GM18499 (cell line): ENCODE results near the gene GNMT.
"Not testable (repeated sequence)": the region's sequence is repeated elsewhere in the genome, so short reads cannot be mapped to it uniquely, and the experiment has no call there.

Experiments used
- ATAC-seq: cut with Tn5 transposase; IDR thresholded peaks from one replicate; pipeline ENCODE4 v1.9.1; 2021; ENCODE audit warnings: moderate number of reproducible peaks; ENCODE audit not compliant: insufficient read depth, unreplicated experiment

GNMT gene

DNA sequence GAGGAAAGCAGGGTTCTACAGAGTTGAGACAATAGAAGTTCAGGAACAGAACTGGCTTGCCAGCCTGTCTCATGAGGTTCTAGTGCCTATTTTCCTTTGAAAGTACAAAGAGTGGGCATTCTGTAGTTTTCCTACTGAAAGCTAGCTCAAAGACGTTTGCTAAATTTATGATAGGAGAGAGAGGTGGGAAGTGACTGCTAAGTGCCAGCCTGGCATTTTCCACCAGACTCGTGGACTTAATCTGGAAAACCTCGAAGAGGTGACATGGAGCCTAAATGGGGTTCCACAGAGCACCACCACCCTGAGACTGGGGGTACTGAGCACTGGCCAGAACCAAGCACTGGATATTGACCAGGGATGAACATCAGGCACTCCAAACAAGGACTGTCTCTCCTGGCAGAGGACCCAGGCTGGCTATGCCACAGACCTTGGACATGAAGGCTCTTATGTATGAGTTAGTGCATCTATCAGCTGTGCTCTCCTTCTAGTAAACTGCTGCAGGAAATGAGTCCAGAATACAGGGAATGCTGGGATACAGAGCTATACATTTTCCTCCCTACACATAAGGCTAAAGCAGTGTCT is 11.3 kb downstream of the GNMT start:
- no peak for ATAC-seq

- no peak for ATAC-seq
Measured at GRCh38 chr6:42973926-42974325, 13.4 kb downstream of the GNMT start.

DNA sequence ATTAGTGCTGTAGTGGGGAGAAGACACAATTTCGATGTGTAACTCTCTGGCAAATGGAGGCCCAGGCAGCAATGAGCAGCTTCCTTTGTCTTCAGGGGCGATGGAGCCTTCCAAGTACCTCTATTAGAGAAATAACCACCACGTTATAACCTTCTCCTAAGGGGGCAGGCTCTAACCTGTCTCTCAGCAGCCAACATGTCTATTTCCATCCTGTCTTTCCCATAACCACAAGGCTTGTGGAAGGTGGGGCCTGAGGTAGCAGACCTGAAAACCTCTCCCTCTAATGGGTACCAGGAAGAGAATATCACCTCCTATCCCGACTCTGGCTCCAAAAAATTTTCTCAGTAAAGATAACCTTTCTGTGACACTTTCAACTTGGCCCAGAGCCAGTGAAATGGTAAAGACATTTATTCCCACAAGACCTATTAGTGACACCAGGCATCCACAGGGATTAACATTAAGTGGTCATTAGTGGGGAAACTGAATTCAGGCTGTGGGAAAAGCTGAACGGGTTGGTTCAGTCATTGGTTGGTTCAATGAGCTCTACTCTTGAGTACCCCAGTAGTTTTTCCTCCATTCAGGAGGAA is 14.5 kb downstream of the GNMT start:
- no peak for ATAC-seq

- no peak for ATAC-seq
Measured at GRCh38 chr6:42978487-42978838, 17.9 kb downstream of the GNMT start.

- ATAC-seq, result no peak
Measured at GRCh38 chr6:42978839-42979522, 18.4 kb downstream of the GNMT start, which contains the start of gene PEX6. PEX6 (minus strand) TSS chr6:42979181; CDS start chr6:42979150, 31 bp downstream.

DNA sequence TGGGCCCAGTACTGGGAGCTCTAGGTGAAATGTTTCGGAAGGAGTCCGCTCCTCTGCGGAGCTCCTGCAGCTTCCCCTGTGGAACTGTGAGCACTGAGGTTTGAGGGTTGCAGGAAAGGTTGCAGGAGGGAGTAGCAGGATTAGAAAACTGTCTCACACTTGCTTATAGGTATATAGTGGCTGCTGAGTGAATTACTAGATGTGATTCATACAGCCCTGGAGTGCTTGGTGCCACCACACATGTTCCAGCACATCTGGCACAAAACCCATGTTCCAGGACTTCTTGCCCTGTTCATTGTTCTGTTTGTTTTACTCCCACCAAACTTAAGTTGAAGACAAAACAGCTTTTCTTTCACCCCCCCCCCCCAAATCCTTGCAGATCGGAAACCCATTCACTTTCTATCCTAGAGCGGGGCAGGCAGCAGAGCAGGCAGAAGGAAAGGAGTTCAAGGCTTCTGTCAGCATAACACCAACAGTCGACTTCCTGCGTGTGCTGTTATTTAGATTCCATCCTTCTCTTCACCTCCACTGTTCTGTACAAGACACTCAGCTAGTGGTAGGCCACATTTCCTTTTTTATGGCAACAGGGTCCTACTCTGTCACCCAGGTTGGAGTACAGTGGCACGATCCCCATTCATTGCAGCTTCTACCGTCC is 19.1 kb downstream of the GNMT start:
- ATAC-seq, result no peak

GRCh38 chr6:42981836-42982235 is 21.3 kb downstream of the GNMT start:
- ATAC-seq, result no peak

GRCh38 chr6:42984001-42984923 is 23.7 kb downstream of the GNMT start, which contains the start of gene PPP2R5D:
PPP2R5D (plus strand) TSS chr6:42984570; CDS start chr6:42984678, 108 bp downstream.
- peak; percentile 89 for ATAC-seq

DNA sequence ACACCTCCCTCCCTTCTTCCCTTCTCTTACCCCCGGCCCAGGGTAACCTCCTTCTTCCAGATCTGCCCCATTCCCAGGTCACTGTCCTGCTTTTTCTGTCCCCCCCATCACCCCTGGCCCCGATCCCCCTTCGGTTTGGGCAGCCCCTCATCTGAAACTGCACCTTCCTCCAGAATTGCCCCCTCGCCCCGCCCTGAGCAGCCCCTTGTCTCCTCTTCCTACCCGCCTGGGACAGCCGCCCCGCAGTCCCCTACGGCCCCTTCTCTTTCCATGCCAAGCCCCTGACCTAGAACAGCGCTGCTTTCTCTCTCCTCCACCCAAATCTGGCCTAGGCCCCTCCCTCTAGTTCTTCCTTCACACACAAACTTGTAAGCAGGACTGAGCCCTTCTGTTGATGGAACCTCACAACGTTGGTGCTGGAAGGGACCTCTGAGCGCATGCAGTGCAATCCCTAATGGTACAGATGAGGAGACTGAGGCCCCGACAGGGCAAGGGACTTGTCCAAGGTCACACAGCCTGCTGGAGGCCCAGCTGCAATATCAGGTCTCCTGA is 24.4 kb downstream of the GNMT start:
- no peak for ATAC-seq

DNA sequence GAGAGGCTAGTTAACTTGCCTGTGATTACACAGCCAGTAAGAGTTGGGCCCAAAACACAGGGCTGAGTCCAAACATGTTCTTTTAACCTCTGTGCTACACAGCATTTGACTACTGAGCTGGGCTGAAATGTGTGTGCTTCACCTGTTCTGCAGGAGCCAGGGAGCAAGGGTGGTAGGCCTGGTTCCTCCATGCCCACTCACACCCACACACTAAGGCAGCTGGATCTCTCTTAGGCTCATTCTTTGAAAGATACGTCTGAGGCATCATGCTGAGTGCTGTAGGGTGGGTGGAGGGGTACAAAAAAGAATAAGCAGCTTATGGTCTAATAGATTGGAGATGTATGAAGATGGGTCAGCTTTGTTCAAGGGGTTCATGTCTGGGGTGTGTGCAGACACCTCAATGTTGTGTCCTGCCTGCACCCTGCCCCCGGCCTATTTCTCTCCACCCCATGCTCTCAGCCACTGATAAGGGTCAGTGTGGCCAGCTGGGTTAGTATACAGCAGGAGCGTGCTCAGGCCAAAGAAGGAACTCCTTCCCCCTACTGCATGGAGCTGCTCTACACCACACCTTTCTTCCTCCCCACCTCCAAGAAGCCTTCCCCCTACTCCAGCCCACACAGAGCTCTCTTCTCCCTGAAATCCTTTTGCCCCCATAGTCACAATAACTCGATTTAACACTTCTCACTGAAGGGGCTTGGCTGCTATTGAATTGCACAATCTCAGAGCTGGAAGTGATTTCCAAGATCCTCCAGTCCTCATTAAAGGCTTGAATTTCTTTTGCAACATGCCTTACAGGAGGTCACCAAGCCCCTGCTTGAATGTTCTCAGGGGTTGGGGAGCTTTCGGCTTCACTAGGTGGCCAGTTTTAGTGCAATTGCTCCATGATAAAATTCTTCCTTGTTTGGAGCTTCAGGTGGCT is 27.2 kb downstream of the GNMT start:
- ATAC-seq, result no peak

DNA sequence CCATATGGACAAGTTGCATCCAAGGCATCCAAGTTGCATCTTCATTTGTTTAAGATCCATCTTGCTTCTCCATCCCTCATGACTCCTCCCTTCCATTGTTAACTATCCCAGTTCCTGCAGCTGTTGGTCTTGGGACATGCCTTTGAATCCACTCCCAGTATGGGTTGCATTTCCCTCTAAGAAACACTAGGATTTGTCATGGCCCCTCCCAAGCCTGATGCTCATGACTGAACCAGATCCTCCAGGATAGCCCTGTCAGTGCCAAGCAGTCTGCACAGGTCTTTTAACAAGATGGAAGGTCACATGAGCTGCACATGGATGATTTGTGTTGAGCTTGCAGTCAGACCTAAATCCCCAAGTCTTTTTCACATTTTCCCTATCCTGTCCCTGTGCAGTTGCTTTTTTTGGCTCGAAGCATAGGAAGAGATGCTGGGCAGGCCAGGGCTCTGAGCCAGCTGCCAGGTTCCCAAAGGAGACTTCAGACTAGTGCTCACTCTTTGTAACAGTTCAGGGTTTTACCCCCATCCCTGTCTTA is 28.0 kb downstream of the GNMT start:
- ATAC-seq, result no peak

DNA sequence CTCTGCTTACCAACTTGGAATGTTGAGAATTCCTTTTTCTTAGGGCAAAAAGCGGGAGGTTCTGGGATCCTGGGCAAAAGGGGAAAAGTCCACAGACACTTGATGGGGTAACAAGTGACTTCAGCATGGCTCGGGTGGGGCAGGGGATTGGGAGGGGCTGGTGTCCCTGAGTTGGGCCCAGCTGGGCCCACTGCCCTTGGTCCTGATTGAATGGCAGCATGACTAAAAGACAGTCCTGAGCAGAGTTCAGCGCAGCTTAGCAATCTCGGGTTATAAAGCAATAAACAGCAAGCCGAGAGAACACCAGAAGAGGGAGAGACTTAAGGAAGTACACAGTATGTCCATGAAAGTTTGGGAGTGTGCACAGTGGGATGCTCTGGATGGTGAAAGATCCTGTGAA is 29.4 kb downstream of the GNMT start:
- no peak for ATAC-seq

GRCh38 chr6:42993445-42993844 is 32.9 kb downstream of the GNMT start:
- no peak for ATAC-seq

GRCh38 chr6:42996513-42996912 is 36.0 kb downstream of the GNMT start:
- no peak for ATAC-seq

GRCh38 chr6:42998205-42998604 is 37.7 kb downstream of the GNMT start:
- ATAC-seq, result not testable (repeated sequence)

DNA sequence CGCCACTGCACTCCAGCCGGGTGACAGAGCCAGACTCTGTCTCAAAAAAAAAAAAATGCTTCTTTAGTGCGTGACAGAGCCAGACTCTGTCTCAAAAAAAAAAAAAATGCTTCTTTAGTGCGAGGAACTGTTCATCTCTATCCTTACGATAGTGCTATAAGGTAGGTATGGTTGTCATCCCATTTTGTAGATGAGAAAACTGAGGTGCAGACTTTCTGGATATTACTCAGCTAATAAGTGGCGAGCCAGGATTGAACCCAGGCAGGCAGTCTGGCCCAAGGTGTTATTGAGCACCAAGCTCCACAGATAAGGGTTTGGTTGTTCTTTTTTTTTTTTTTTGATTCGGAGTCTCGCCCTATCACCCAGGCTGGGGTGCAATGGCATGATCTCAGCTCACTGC is 41.3 kb downstream of the GNMT start:
- ATAC-seq, result no peak

DNA sequence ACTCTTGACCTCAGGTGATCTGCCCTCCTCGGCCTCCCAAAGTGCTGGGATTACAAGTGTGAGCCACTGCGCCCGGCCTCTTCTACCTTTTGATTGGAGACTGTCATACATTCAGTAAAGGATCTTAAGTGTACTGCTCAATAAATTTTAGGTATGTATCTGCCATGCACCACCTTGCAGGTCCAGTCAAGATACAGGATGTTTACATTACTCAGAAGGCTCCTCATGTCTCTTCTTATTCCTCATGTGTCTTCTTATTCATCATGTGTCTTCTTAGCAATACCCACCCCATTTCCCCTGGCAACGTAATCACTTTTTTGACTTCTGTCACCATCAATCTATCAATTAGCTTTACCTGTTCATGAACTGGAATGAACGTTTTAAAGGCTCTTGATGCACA is 45.3 kb downstream of the GNMT start:
- no peak for ATAC-seq

DNA sequence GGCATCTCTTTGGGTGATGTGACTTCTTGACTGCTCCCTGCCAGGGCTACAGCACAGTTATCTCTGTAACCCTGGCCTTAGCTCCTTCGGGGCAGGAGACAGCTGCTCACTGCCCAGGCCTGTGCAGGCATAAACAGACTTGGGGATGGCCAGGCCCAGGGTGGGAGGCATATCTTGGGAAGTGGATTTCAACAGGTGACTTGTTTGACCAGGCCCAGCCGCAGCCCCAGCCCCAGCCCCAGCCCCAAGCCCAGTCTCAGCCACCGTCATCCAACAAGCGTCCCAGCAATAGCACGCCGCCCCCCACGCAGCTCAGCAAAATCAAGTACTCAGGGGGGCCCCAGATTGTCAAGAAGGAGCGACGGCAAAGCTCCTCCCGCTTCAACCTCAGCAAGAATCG is 45.7 kb downstream of the GNMT start:
- no peak for ATAC-seq

- no peak for ATAC-seq
Measured at GRCh38 chr6:43007126-43007525, 46.6 kb downstream of the GNMT start.
